Mesodermal cell (in vitro differentiated cells): ENCODE results near the gene NDP.
"Not testable (repeated sequence)": the region's sequence is repeated elsewhere in the genome, so short reads cannot be mapped to it uniquely, and the experiment has no call there.

Source experiments
- H3K27ac ChIP-seq: 2 replicates; pipeline ENCODE4 v1.7.0; 2013; ENCODE audit warnings: mild to moderate bottlenecking, low read depth, low read length, moderate library complexity; ENCODE audit not compliant: severe bottlenecking
- H3K36me3 ChIP-seq: 2 replicates; pipeline ENCODE4 v1.7.1; 2013; ENCODE audit warnings: mild to moderate bottlenecking, low read length, moderate library complexity; ENCODE audit not compliant: control insufficient read depth, insufficient read depth
- H3K4me1 ChIP-seq: one replicate; pipeline ENCODE4 v1.7.1; 2013; ENCODE audit warnings: mild to moderate bottlenecking, low read length; ENCODE audit not compliant: insufficient read depth, control insufficient read depth, poor library complexity, severe bottlenecking
- H3K4me3 ChIP-seq: 2 replicates; pipeline ENCODE4 v1.7.0; 2013; ENCODE audit warnings: low read length, control low read depth, mild to moderate bottlenecking; ENCODE audit not compliant: insufficient read depth, poor library complexity, severe bottlenecking; ENCODE audit errors: extremely low read depth
- H3K9me3 ChIP-seq: 2 replicates; pipeline ENCODE4 v1.7.1; 2013; ENCODE audit warnings: mild to moderate bottlenecking, low read length, moderate library complexity; ENCODE audit not compliant: control insufficient read depth
- WGBS, 2 experiments: methylation state at CpG; one replicate each; pipeline ENCODE4 v1.1.5; 2013; ENCODE audit warnings: missing lambda C conversion rate in 2 of 2; ENCODE audit not compliant: insufficient coverage in 2 of 2; 5-methylcytosine and 5-hydroxymethylcytosine counted together

NDP gene

DNA sequence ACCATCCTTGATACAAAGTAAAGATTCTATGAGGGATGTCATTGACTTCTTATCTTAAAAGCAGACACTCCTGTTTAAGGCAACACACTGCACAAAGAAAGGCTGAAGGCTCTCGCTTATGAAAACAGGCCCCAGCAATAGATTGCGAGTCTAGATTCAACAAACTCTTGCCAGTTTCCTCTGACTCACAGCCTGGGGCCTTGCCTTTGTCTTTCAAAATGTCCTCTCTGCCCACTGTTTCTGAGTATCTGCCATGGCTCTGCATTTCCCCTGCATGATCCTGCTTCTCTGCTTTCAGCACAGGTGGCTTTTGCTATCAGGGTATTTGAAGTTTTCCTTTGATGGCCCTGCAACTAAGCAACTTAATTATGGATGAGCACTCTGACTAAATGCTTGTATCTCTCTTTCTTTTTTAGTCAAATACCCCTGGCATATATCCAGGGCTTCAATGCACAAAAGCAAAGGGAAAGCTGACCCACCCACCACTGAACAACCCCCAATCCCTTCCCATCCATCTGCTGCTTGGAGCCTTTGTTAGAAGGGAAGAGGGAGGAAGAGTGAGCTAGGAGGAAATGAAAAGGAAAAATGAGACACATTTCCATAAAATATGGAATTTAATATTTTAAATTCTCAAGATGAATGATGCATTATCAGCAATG lies 32.2 kb downstream of the NDP start:
- H3K9me3 ChIP-seq, result no peaks in the 10 kb centered on the region
- peak overlapping the region; percentile 69 for H3K27ac ChIP-seq
- 25 to 42% methylated on average over 1 to 2 of the region's 2 CpGs for WGBS, 2 experiments
- H3K36me3 ChIP-seq, result no peaks in the 10 kb centered on the region
- no peaks in the 10 kb centered on the region for H3K4me1 ChIP-seq
- no peak overlapping the region for H3K4me3 ChIP-seq

DNA sequence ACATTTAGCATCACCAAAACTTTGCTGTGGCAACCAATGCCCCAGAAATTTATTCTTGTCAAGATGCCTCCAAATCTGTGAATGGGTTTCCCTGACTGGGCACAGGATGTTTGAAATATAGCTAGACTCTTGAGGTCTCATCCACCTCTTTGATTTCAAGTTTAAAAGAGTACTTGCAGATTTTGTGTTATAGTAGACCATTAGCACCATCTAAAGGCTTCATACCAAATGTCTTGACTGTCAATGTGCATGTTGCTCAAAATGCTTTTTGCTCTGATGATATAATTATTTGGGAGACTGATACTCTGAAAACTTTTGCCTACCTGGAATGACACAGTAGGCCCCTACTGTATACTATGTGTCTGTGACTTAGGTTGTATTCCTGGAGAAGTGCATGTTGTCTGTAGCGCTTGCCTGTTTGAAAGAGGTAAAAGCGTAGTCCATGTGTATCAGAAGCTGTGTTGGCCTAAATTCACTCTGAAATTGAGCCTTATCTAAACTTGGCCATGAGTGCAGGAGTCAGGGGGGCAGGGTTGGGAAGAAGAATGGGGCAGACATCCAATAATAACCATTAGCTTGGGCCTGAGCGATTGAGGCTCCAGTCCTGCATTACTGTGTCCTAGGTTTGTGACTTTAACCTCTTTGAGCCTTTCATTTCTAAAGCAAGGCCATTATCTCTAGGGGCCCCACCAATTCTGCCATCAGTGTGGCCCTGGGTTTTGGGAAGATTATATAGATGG lies 33.8 kb downstream of the NDP start:
- Histone ChIP-seq H3K27ac (no peak overlapping the region), H3K4me1 (no peaks in the 10 kb centered on the region), H3K36me3 (no peaks in the 10 kb centered on the region), H3K4me3 (no peak overlapping the region), H3K9me3 (no peaks in the 10 kb centered on the region)
- WGBS, 2 experiments, result 94% methylated on average over 2 of the region's 3 CpGs; no CpG with 5 or more reads in 1 of the 2 experiments

DNA sequence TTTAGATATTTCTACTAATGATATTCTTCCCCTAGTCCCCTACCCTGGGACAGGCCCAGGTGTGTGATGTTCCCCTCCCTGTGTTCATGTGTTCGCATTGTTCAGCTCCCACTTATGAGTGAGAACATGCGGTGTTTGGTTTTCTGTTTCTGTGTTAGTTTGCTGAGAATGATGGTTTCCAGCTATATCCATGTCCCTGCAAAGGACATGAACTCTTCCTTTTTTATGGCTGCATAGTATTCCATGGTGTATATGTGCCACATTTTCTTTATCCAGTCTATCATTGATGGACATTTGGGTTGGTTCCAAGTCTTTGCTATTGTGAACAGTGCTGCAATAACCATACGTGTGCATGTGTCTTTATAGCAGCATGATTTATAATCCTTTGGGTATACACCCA lies 51.2 kb downstream of the NDP start:
- WGBS, 2 experiments, result no CpG with 5 or more reads among the region's 3 CpGs
- H3K4me3 ChIP-seq, H3K9me3 ChIP-seq: not testable (repeated sequence)

DNA sequence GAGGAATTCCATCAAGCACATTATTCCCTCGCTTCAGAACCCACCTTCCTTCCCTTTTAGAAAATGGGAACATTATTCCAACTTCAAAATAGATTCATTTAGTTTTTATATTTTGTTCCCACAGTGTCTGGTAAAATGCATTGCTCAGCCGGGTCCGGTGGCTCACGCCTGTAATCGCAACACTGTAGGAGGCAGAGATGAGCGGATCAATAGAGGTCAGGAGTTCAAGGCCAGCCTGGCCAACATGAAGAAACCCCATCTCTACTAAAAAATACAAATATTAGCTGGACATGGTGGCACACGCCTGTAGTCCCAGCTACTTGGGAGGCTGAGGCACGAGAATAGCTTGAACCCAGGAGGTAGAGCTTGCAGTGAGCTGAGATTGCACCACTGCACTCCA lies 62.4 kb downstream of the NDP start:
- H3K4me3 ChIP-seq, H3K4me1 ChIP-seq, H3K9me3 ChIP-seq, H3K36me3 ChIP-seq, H3K27ac ChIP-seq: not testable (repeated sequence)
- WGBS, 2 experiments, result 82% methylated on average over 2 of the region's 8 CpGs; no CpG with 5 or more reads in 1 of the 2 experiments

More for the DNA sequence above, 51.2 kb downstream of the NDP start:
- H3K4me1 ChIP-seq, H3K36me3 ChIP-seq, H3K27ac ChIP-seq: not testable (repeated sequence)

DNA sequence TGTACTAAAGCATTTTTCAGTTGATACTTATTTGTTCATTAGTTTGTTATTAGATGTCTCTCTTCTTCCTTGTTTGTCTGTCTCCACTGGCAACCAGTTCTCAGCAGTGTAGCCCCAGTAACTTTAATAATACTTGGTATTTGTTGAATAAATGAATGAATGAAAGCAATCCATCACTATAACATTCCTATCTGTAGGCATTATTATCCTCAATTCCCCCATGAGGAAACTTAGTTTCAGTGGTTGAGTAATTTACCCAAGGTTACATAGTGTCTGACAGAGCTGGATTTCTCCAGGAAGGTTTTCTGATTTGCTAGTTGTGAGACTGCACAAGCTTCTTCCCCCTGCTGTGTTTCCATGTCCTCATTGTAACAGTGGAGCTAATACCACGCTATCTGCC lies 63.2 kb downstream of the NDP start:
- no CpG with 5 or more reads among the region's 1 CpG for WGBS, 2 experiments
- Histone ChIP-seq H3K4me3 (no peak overlapping the region), H3K9me3 (no peaks in the 10 kb centered on the region), H3K4me1 (no peaks in the 10 kb centered on the region), H3K36me3 (no peaks in the 10 kb centered on the region), H3K27ac (no peak overlapping the region)

DNA sequence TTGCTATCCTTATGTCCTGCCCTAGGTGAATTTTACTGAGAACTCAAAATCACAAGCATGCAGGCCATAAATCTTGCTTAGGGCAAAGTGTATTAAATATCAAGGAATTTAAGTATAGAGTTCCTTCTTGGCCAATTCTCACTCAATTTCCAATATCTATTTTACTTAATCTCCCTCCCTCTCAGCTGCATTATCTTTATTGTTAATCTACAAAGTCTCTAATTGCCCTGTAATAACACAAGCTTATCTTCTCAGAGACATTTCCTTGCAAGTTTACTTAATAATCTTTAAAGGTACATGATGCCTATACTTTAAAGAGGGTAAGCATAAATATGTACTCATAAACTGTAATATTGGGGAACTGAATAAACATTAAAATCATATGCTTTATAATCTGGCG lies 64.0 kb downstream of the NDP start:
- Histone ChIP-seq H3K27ac (no peak overlapping the region), H3K36me3 (no peaks in the 10 kb centered on the region), H3K4me3 (no peak overlapping the region), H3K4me1 (no peaks in the 10 kb centered on the region), H3K9me3 (no peaks in the 10 kb centered on the region)
- 100% methylated on average over 1 of the region's 1 CpG; no CpG with 5 or more reads in 1 of the 2 experiments for WGBS, 2 experiments

DNA sequence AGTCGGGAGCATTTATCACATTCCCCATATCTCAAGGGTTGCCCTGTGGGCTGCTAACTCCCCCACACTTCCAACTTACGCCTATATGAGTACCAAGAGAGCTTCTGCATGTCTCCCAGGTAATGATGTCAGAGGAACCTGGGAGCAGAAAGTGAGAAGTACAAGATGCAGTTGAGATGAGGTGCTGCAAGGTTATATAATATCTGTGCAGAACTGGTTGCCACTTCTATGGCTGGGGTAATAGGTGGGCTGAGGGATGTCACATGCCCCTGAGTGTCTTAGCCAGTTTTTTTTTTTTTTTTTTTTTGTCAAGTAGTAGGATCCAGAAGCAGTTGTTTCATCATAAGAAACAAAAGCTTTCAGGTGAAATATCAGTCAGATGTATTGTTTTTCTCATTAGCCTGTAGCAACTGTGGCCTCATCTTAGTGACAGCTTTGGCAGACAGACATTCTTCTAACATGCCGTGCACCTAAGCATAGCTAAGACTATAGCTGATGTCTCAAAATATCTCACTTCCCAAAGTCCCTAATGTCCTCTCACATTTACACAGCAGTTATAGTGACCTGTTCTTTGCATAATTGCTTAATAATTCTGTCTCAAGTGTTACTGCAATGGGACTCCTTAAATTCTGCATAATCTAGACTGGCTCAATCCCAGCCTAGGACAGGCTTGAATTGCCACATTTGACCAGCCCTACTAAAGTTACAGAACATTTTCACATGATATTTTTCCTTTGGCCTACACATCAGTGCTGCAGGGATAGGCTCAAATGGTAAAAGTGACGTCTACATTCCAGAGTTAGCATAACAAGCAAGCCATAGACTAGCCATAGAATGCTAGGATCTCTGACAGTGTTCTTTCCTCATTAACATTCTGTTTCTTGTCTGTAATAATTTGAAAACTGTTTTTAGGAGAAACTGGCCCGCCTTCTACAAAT lies 73.0 kb downstream of the NDP start:
- H3K4me1 ChIP-seq, result no peaks in the 10 kb centered on the region
- WGBS, 2 experiments, result 50 to 80% methylated on average over 1 to 2 of the region's 5 CpGs
- no peak overlapping the region for H3K27ac ChIP-seq
- H3K36me3 ChIP-seq, result no peaks in the 10 kb centered on the region
- H3K4me3 ChIP-seq, result no peak overlapping the region
- H3K9me3 ChIP-seq, result no peaks in the 10 kb centered on the region
